ENCODE data around the gene KASH5.

The KASH5 gene, protein sequence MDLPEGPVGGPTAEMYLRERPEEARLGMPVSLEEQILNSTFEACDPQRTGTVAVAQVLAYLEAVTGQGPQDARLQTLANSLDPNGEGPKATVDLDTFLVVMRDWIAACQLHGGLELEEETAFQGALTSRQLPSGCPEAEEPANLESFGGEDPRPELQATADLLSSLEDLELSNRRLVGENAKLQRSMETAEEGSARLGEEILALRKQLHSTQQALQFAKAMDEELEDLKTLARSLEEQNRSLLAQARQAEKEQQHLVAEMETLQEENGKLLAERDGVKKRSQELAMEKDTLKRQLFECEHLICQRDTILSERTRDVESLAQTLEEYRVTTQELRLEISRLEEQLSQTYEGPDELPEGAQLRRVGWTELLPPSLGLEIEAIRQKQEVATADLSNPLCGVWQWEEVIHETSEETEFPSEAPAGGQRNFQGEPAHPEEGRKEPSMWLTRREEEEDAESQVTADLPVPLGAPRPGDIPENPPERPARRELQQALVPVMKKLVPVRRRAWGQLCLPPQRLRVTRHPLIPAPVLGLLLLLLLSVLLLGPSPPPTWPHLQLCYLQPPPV

DNA sequence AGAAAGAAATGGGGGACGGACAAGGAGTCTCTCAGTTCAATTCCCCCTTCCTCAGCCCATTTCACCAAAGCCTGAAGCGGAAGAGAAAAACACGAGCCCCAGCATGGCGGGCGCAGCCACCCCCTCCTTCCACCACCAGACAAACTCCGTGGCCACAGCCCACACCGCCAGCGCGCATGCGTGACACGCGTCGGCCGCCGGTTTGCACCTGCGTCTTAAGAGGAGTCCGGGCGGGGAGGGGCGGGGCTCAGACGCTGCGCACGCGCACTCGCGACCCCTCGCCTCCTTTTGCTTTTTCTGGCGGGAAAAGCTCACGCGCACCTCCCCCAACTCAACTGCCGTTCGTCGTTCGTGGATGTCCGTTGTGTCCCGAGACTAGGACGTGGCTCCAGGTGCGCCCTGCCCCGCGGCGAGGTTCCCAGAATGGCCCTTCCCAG, at the start of gene KASH5:
TSS of gene KASH5 (plus strand) at position 314 of the 437 bp plus-strand sequence. CDS start 2,635 bp downstream, outside the sequence.
- DNase-seq, result peak; percentile 27

DNA sequence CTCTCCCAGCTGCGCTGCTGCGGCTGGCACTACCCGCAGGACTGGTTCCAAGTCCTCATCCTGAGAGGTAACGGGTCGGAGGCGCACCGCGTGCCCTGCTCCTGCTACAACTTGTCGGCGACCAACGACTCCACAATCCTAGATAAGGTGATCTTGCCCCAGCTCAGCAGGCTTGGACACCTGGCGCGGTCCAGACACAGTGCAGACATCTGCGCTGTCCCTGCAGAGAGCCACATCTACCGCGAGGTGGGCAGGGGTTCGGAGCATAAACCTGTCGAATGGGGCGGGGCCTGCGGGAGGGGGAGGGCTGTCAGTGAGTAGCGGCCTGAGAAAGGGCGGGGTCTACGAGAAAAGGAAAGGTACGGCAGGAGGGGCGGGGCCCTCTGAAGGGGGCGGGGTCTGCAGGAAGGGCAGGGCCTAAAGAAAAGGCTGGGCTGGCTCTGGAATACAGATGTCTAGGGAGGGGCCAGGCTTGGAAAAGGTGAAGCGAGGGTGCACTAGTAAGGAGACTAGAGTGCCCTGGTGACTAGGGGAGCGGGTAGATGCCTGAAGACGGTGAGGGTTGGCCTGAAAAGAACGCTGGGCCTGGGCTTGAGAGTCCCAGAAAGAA, 49.3 kb upstream of the KASH5 start:
- DNase-seq, result peak; percentile 32

DNA sequence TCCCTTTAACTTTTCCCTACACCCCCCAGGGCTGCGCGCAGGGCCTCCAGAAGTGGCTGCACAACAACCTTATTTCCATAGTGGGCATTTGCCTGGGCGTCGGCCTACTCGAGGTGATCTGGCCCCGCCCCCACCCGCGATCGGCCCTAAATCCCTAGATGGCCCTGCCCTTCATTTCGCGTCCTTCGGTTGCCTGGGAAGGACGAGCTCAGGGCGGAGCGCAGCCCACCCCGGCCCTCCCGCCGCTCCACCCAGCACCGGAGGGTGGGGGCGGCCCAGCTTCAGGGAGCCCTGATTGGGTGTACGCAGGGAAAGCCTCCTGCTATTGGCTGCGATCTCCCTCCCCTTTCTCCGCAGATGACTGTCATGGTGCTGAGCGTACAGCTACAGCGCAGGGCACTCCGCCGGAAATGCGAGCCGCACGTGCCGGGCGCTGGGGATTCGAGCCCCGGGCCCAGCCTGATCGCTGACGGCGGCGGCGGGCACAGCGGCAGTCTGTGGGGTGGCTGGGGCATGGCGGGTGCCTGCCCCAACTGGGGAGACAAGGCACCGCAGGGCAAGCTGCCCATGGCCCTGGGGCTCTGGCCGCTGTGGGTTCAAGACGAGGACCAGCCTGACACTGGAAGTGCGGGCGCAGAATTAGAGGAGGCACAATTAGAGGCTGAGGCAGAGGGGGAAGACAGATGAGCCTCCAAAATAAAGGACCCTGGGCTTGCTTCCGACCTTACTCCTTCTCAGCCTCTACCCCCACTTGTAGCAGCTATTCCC, 48.6 kb upstream of the KASH5 start:
- peak; percentile 87 for DNase-seq

DNA sequence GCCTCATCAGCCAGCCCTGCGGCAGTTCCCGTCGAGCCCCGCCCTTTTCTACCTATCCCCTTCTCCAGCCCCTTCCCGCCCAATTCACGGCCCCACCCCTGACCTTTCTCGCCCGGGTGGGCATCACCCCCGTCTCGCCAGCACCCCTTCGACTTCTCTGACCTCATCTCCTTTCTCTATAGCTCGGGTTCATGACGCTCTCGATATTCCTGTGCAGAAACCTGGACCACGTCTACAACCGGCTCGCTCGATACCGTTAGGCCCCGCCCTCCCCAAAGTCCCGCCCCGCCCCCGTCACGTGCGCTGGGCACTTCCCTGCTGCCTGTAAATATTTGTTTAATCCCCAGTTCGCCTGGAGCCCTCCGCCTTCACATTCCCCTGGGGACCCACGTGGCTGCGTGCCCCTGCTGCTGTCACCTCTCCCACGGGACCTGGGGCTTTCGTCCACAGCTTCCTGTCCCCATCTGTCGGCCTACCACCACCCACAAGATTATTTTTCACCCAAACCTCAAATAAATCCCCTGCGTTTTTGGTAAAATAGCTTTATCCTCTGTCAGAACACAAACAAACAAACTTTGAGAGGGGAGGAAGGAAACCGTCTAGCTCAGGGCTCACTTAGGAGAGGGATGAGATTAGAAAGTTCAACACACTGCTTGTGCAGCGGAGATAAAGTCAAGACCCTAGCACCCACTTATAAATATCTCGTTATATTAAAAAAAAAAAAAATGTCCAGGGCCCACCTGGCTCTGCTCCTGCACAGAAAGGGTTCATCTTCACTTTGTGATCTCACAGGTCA, 47.8 kb upstream of the KASH5 start:
- DNase-seq, result peak; percentile 15

DNA sequence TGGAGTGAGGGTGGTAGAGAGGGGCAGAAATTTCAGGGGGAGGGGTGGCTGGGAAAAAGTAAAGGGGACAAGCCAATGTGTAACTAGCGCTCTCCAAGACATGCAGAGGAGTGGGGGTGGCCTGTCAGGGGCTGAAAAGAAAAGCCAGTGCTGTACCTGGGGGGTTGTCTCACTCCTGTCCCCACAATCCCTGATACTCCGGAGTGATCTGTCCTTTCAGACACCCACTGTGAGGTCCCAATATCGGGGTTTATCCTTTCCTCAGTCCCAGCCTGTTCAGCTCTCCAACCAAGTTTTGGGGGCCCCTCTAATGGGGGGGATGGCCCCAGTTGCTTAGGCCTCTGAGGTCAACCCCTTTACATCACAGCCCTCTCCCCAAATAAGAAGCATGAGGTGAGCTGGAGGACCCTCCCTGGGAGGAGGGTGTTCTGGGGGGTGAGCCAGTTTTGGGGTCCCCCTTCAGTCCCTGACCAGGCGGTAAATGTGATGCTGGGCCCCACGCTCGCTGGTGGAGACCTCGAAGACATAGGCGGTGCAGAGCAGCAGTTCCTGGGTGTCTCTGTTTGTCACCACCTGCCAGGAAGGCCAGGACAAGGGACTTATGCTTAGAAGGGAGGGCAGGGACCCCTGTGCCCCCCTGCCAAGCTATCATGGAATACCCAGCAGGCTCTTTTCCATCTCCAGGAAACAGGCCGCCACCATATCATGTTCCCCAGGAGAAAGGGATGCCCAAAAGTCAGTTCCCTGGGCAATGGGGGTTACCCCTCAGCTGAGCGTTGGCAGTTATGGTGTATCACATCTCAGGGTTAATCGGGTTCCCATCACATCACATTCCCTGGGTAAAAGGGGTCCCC, 47.0 kb upstream of the KASH5 start:
- DNase-seq, result no peak

DNA sequence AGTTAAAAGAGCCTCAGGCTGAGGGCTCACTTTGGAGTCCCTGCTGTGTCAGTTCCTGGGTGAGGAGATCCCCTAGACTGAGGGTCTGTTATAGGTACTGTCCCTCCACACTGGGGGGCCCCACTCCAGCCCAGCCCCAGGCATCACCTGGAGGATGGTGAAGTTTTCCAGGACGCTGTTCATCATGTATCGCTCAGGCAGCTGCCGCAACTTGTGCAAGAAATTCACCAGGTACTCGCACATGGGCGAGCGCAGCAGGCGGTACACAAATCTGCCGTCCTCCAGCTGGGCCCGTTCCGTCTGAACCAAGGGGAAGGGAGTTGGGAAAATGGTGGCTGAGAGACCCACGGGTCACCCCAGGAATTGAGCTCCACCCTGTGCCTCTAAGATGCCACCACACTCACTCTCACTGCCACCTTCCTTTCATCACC, 45.7 kb upstream of the KASH5 start:
- no peak for DNase-seq

DNA sequence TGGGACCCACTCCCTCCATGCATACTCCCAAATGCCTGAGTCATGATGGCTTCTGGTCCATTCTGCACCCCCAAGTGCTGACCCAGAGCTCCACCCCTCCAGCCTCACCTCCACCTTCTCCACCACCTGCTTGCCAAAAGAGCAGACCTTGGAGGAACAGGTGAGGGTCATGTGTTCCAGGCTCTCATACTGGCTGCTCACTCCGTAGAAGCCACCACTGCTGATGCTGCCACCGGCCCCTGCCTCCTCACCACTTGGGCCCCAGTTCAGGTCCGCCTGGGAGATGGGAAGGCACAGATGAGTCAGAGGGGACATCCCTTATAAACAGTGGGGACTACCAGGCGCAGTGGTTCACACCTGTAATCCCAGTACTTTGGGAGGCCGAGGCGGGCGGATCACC, 44.9 kb upstream of the KASH5 start:
- no peak for DNase-seq

DNA sequence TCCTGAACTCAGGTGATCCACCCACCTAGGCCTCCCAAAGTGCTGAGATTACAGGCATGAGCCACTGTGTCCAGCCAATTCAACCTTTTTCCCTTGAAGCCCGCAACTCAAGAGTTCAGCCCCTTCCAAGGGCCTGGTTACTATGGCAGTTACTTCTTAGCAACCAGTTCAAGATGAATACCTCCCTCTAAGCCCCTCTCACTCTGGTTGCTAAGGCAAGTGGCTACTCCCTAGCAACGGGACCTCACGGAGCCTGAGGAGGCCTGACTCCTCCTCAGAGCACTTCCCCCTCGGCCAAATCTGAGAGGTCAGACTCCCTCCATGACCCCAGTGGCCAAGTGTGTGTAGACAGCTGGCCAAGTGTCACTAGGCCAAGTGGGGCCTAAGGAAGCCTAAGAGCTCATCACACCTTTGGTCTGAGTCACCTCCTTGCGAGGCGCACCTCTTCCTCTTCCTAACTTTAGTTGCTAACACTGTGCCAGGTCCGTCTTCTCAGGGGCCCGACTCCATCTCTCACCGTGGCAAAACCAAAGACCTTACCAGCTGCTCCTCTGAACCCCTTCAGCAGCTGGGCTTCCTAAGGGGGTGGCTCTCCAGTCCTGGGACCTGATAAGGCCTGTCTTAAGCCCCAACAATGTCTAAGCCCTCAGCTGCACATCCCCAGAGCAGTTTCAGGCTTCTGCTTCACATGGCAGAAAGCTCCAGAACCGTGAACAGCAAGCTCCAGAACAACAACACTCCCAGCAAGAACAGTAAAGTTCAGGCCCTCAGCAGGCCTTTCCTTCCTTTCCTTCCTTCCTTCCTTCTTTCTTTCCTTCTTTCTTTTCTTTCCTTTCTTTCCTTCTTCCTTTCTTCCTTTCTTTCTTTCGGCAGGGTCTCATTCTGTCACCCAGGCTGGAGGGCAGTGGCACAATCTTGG, 43.3 kb upstream of the KASH5 start:
- no peak for DNase-seq

DNA sequence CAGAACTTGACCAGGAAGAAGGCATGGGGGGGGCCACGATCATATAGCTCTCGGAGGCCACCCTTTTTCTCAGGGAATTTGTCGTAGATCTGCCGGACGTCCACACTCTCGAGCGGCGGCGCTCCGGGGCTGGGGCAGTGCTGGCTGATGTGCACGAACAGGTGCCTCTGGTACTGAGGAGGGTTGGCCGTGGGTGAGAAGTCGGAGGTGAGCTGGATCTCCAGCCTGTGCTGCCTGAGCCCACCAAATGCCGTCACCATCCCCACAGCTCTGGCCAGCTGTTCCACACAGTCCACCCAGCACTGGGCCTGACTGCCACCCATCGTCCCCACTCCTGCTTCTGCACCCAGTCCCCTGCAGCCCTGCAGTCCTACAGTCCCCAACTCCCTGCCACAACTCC, 40.9 kb upstream of the KASH5 start:
- no peak for DNase-seq

DNA sequence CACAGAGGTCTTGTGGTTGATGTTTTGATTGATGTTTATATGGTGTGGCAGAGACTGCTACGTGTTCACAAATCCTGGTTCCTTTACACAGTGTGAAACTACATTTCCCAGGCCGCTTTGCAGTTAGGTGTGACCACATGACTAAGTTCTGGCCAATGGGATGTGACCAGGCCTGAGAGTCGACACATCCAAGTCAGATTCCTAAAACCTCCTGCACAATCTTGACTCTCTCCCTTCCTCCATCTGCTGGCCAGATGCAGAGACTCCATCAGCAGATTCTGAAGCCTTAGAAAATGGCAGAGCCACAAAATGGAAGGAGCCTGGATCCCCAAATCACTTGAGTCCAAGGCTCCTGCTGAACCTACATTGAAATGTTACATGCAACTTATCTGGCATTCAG, 40.2 kb upstream of the KASH5 start:
- peak; percentile 72 for DNase-seq

DNA sequence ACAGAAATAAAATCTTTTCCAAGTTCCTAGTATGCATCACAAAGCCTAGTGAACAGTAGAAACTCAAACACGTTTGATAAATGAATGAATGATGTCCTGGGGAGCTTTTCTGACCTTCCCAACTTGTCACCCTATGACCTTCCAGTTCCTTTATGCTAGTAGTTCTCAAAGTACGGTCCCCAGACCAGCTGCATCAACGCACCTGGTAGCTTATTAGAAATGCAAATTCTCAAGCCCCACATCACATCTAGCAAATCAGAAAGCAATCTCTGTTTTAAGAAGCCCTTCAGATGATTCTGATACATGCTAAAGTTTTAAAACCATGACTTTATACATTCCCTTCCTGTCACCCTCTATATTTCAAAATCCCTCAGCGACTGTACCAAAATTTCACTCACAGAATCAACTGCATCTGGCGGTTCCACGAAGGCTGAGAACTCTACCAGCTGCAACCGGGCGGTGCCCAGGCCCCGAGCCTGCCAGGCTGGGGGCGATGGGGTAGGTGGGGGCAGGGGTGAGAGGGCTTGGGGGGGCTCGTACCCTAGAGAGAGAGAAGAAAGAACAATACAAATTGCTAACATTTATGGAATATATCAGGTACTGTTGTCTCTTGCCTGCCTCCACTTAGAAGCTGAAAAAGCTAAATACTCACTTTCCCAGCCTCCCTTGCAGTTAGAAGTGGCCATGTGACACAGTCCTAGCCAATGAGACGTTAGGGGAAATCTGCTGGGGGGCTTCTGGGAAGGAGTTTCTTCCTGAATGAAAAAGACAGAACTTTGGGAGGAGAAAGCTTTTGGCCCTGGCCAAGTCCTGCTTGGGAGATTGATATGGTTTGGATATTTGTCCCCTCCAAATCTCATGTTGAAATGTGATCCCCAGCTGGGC, 39.5 kb upstream of the KASH5 start:
- no peak for DNase-seq

DNA sequence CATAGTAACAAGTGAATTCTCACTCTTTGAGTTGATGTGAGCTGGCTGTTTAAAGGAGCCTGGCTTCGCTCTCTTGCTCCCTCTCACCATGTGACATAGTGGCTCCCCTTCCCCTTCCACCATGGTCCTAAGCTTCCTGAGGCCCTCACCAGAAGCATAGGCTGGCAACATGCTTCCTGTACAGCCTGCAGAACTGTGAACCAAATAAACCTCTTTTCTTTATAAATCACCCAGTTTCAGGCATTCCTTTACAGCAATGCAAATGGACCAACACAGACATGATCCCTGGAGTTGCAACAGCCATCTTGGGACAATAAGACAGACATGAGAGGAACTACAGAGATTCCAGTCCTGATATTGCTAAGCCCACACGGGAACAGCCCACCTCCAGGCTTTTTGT, 38.5 kb upstream of the KASH5 start:
- DNase-seq, result no peak

DNA sequence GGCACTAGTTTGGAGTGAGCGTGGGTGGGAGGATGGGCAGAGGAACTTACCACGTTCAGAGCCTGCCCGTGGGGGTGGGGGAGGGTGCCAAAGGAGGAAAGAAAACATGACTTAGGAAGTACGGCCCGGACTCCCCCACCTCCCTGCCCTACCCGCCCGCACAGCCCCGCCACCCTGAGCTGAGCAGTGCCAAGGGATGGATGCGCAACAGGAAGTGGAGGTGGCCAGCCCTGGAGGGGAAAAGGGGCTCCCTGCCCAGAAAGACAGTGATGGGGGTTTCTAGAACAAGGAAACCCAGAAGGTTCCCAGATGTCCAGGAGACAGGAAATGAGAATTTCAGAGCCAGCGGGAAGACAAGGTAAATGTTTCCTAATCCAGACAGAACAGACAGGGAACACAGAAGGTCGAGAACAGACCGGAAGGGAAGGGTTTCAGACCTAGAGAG, 32.1 kb upstream of the KASH5 start:
- peak; percentile 39 for DNase-seq

DNA sequence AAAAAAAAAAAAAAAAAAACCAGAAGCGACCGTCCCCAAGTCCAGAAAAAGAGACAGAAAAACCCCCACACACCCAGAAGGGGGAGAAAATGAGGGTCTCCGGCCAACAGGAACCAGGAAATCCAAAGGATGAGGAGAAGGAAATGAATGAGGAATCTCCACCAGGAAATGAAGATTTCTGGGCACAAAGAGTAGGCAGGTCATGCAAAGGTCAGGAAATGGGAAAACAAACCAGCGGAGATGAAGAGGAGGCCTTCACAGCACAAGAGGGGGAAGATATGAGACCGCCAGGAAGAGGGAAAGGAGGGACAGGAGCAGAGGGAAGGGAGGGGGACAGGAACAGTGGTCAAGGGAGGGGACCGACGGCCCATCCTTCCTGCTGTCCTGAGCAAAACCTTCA, 31.7 kb upstream of the KASH5 start:
- no peak for DNase-seq

DNA sequence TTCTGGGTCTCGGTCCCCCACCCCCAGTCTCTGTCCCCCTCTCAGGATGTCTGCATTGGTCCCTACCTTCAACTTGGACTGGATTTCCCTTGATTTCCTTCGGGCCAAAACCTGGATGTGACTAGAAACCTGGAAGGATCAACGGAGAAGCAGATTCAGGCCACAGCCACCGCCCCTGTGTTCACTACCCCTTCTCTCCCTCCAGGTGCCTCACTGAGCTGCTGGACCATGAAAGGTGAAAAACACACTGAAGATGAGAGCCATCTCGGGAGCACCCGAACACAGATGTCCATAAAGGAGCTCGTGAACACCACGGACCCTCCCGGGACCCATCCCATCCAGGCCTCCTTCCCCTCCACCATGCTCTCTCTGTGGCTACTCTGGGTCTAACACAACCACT, 30.9 kb upstream of the KASH5 start:
- DNase-seq, result no peak

DNA sequence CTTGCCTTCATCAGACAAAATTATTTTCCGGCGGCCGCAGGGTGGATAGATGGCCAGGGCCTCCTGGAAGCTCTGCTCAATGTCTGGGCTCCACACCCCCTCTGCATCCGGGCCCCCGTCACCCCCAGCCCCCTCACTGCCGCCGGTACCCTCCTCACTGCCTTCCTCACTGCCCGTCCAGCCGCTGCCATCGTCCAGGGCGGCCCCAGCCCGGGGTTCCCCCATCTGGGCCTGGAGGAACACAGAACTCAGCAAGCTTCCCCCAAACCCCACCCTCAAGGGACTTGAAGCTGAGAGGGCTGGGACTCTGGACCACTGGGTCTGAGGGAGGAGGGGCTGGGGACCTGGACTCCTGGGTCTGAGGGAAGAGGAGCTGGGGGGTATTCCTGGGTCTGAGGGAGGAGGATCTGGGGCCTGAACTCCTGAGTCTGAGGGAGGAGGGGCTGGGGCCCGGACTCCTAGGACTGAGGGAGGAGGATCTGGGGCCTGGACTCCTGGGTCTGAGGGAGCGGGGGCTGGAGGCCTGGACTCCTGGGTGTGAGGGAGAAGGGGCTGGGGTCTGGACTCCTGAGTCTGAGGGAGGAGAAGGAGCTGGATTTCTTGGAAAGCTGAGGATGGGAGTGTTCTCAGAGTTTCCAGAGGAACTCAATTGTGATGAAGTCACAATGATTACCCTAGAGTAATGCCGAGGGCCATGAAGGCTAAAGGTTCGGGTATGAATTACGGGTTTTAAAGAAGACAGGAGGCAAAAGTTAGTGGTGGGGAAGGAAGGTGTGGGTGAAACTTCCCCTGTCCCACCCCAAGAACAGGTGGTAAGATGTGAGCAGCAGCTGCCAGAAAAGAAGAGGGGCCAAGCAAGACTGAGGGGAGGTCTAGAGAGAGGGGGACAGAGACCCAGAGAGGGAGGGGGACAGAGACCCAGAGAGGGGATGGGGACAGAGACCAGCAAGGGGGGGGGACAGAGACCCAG, 27.9 kb upstream of the KASH5 start:
- DNase-seq, result no peak

DNA sequence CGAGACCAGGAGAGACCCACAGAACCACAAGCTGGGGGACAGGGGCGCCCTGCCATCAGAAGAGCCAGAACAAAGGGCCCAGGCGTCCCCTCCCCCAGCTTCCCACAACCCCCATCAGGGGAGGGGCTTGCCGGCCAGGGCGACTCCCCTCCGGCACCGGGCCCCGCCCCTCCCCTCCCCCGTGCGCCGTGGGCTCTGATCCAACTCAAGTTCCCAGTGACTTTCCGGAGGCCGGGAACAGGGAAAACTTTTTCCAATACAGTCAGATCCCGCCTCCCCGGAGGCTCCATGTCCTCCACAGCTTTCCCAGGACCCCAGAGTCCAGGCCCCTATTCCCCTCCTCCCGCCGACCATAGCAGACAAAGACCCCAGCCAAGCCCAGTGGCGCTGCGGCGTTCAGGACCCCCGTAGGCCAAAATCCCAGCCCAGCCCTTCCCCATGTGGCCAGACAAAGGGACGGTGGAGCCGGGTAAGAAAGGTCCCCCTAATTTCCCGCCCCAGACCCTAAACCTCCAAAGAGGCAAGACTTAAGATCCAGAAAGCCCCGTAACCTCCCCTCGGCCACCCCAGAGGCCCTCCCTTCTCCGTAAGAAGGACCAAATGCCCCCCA, 26.5 kb upstream of the KASH5 start:
- peak; percentile 94 for DNase-seq
